HG03039 (cell line): ENCODE data around the gene NUP205.
"Not testable (repeated sequence)": the region's sequence is repeated elsewhere in the genome, so short reads cannot be mapped to it uniquely, and the experiment has no call there.

Experiments used
- ATAC-seq: cut with Tn5 transposase; IDR thresholded peaks from one replicate; pipeline ENCODE4 v1.9.1; 2021; ENCODE audit warnings: mild to moderate bottlenecking, moderate library complexity; ENCODE audit not compliant: unreplicated experiment

The NUP205 gene

GRCh38 chr7:135666156-135666555 is 108.4 kb downstream of the NUP205 start:
- ATAC-seq: no peak

- no peak for ATAC-seq
These were observed 109.1 kb downstream of the NUP205 start for GRCh38 chr7:135666846-135667245.

GRCh38 chr7:135667626-135668025 is 109.9 kb downstream of the NUP205 start:
- ATAC-seq: not testable (repeated sequence)

- not testable (repeated sequence) for ATAC-seq
These were observed 111.2 kb downstream of the NUP205 start for GRCh38 chr7:135668852-135669395.

GRCh38 chr7:135669774-135670173 is 112.1 kb downstream of the NUP205 start:
- no peak for ATAC-seq

- no peak for ATAC-seq
These were observed 112.5 kb downstream of the NUP205 start for GRCh38 chr7:135670179-135670578.

GRCh38 chr7:135672560-135673359 is 115.0 kb downstream of the NUP205 start:
- no peak for ATAC-seq

GRCh38 chr7:135673360-135673706 is 115.6 kb downstream of the NUP205 start:
- no peak for ATAC-seq

GRCh38 chr7:135678612-135679575 is 121.2 kb downstream of the NUP205 start:
- ATAC-seq: no peak

- no peak for ATAC-seq
These were observed 124.0 kb downstream of the NUP205 start for GRCh38 chr7:135681762-135682161.

GRCh38 chr7:135682191-135682590 is 124.5 kb downstream of the NUP205 start:
- ATAC-seq: no peak

GRCh38 chr7:135683609-135684008 is 125.9 kb downstream of the NUP205 start:
- no peak for ATAC-seq

- no peak for ATAC-seq
These were observed 126.4 kb downstream of the NUP205 start for GRCh38 chr7:135684136-135684535.

GRCh38 chr7:135684699-135685098 is 127.0 kb downstream of the NUP205 start:
- ATAC-seq: no peak

- no peak for ATAC-seq
These were observed 127.8 kb downstream of the NUP205 start for GRCh38 chr7:135685306-135686084.

GRCh38 chr7:135687466-135687865 is 129.7 kb downstream of the NUP205 start:
- ATAC-seq: no peak

GRCh38 chr7:135690566-135690965 is 132.8 kb downstream of the NUP205 start:
- no peak for ATAC-seq

- no peak for ATAC-seq
These were observed 134.3 kb downstream of the NUP205 start for GRCh38 chr7:135692055-135692454.

- ATAC-seq: not testable (repeated sequence)
These were observed 134.9 kb downstream of the NUP205 start for GRCh38 chr7:135692606-135693005.

- no peak for ATAC-seq
These were observed 135.8 kb downstream of the NUP205 start for GRCh38 chr7:135693558-135693957.
